ENCODE measurements around the gene PICK1. TPM values are rescaled to one million over a fixed set of nuclear protein-coding genes. Genes with fewer than 3 reads are reported as not detected.

The PICK1 gene
- total RNA-seq, 1 donor from 2014 or later, result 63.2 TPM

DNA sequence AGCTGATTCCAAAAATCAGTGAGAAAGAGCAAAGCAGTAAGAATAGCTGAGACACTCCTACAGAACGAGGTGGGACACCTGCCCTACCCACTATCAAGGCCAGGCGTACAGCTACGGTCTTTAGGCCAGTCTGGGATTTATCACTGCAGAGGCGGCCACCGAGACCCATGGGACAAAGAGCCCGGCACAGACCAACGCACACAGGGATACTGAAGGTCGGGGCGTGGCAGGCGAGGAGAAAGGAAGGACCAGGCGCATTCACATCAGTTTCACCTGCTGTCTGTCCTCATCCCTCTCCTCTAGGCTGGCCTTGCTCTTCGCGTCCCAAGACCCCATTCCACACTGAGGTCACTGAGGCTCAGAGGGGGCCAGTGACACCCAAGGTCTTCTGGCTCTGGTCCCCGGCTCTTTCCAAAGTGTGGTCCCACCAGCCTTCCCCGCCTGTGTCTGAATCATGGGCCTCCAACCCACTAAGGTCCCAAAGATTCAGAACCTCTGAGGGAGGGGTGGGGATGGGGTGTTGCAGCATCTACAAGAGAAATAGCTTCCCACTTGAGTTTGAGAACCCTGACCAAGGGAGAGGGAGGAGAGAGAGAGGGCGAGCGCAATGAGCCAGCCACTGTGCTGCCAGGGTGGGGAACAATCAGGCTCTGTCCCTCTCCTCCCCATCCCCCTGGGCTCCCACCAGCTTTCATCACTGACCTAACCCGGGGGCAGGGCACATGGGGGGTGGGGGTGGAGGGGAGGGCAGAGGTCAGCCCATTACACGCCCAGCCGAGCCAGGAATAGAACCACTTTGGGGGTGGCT, 7.2 kb upstream of the PICK1 start:
- DNase-seq (ENCODE audit: low spot score), result no peak

GRCh38 chr22:38050720-38051119, 6.5 kb upstream of the PICK1 start:
- DNase-seq (ENCODE audit: low spot score), result no peak

DNA sequence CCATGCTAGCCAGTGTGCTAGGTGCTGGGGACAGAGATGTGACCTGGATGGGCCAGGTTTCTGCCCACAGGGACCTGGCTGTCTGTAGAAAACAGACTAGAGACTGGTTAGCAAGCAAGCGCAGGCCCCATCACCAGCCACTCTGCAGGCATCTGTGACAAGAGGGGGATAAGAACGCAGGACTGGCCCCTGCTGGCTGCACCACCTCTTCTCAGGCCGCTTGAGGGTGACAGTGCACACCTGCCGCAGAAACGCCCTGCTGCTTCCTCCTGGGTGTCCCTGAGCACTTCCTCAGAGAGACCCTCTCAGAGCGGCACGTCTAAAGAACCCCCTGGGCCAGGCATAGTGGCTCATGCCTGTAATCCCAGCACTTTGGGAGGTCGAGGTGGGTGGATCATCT, 5.9 kb upstream of the PICK1 start:
- no peak for DNase-seq (ENCODE audit: low spot score)

- DNase-seq (ENCODE audit: low spot score), result peak; percentile 82
Observed at GRCh38 chr22:38051900-38052862, 5.0 kb upstream of the PICK1 start.

GRCh38 chr22:38062791-38063190, 5.6 kb downstream of the PICK1 start:
- no peak for DNase-seq (ENCODE audit: low spot score)

GRCh38 chr22:38065539-38065938, 8.3 kb downstream of the PICK1 start:
- DNase-seq (ENCODE audit: low spot score), result no peak

DNA sequence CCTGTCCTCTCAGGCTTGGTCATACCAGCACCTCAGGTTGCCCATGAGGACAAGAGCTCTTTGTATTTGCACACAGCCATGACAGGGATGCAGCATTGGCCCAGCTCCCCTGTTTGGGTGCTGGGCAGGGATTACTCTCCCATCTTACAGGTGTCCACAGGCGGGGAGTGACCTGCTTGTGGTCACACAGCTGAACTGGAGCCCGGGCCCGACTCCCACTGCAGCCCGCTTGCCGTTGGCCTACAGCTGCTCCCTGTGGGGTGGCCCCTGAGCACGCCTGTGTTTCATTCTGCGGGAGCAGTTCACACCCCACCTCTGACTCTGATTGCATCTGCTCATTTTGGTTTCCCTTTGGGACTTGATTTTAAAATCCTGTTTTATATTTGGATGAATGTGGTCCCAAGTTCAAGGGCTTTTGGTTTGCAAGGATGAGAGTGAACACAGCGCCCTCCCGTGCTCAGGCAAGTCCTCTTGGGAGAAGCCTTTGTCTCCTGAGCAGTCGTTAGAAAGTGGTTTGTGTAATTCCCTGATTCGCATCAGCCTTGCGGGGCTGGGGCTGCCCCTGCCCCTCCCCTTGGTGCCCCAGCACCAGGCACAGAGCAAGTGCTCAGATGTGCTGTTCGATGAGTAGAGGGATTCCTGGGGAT, 9.3 kb downstream of the PICK1 start:
- no peak for DNase-seq (ENCODE audit: low spot score)

DNA sequence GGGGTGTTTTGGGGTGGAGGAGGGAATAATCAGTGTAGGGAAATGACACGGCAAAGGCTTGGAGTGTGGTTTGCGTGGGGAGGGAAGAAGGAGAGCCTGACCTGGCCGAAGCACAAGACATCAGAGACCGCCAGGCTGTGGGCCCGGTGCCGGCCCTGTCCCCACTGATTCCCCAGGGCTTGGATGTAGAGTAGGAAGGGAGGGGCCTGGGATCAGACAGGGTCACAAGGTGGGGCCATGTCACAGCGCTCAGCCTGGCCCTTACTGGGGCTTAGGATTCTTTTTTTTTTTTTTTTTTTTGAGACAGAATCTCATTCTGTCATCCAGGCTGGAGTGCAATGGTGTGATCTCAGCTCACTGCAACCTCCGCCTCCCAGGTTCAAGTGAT, 9.8 kb downstream of the PICK1 start:
- no peak for DNase-seq (ENCODE audit: low spot score)

GRCh38 chr22:38067761-38068360, 10.7 kb downstream of the PICK1 start:
- DNase-seq (ENCODE audit: low spot score), result no peak

GRCh38 chr22:38068641-38069371, 11.6 kb downstream of the PICK1 start:
- no peak for DNase-seq (ENCODE audit: low spot score)

GRCh38 chr22:38069372-38070249, 12.4 kb downstream of the PICK1 start:
- peak; percentile 71 for DNase-seq (ENCODE audit: low spot score)

GRCh38 chr22:38070250-38070921, 13.2 kb downstream of the PICK1 start:
- DNase-seq (ENCODE audit: low spot score), result no peak

DNA sequence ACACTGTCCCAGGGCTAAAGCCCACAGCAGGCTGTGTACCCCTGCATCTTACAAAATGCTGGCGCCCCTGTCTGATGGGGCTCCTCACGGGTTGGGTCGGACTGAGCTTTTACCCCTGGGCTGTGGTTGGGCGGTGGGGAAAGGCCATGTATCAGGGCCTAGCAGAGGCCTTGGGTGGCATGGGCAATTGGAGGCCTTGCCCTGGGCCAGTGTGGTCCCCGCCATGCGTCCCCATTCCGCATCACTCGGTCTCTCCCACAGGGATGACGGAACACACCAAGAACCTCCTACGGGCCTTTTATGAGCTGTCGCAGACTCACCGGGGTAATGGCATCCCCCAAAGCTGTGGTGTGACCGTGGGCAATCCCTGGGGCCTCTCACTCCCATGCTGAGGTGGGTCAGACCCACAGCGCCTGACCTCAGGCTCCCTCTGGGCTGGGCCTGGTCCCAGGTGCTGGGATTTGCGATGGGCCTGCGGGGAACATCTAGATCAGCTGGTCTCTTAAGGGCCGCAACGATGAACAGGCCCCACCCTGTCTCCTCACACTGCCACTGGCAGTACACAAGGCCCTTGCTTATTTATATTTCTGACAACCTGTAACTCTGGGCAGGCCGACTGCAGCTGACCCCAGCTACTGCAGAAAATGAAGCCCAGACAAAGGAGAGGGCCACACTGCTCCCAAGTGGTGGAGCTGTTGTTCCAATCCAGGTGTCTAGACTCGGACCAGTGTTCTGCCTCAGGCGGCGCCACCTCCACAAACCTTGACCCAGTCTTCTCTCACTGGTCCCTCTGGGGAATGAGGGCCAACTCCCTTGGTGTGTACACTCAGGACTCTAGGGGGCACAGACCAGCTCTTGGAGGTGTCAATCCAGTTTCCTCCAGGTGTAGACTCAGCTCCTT, 14.5 kb downstream of the PICK1 start:
- no peak for DNase-seq (ENCODE audit: low spot score)

DNA sequence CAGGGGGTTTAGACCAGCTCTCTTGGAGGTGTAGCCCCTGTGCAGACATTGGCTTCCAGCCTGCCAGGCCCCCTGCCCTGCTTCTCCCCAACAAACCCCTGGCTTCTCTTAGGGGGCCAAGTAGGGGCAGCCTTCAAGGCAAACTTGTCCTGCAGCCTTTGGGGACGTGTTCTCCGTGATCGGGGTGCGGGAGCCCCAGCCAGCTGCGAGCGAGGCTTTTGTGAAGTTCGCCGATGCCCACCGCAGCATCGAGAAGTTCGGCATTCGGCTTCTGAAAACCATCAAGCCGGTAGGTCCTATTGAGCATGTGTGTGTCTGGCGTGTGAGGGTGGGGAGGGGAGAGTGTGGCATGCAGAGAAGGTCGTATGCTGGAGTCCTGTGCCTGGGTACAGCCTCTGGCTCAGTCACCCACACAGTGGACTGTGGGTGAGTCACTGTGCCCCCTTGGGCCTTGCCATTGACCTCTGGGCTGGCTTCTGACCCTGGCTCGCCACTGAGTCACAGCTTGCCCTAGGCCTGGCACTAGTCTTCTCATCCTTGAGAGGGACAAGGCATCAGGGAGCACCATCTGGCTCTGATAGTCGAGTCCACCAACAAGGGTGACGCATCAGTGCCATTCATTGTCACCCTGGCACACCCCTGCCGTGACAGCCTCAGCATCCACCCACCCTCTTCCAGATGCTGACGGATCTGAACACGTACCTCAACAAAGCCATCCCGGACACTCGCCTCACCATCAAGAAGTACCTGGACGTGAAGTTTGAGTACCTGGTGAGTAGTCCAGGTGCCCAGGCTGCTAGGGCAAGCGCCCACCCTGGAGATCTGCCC, 15.3 kb downstream of the PICK1 start:
- DNase-seq (ENCODE audit: low spot score), result no peak

GRCh38 chr22:38073150-38074130, 16.2 kb downstream of the PICK1 start:
- DNase-seq (ENCODE audit: low spot score), result no peak

All from ureter (tissue), 1 donor.